GM23338 (cell line): ENCODE data around the gene FOXP2. TPM values are rescaled to one million over a fixed set of nuclear protein-coding genes. Genes with fewer than 3 reads are reported as not detected.

Source experiments
- ATAC-seq: fragments of 200-7000 bp; cut with Tn5 transposase; 3 replicates; pipeline ENCODE4 v1.9.1; 2020
- DNase-seq: peaks from one replicate; pipeline ENCODE4 v3.0.0-alpha.2; 2015; ENCODE audit warnings: low spot score
- H2AFZ ChIP-seq: fragments of 200-600 bp; sonication (generic); 2 replicates; pipeline ENCODE4 v1.8.0; 2016; ENCODE audit warnings: antibody characterized with exemption, mild to moderate bottlenecking, moderate library complexity
- H3F3A ChIP-seq: fragments of 200-600 bp; sonication (generic); replicated peaks from 2 replicates; pipeline ENCODE4 v1.8.0; 2017; ENCODE audit warnings: antibody characterized with exemption, mixed run types, low read depth
- H3K27ac ChIP-seq: fragments of 200-600 bp; sonication (generic); 2 replicates; pipeline ENCODE4 v1.6.1; 2016; ENCODE audit warnings: low read depth
- H3K27me3 ChIP-seq: fragments of 200-600 bp; sonication (generic); 2 replicates; pipeline ENCODE4 v1.8.0; 2016; ENCODE audit warnings: mild to moderate bottlenecking, mixed run types, moderate library complexity; ENCODE audit not compliant: insufficient read depth
- H3K36me3 ChIP-seq: fragments of 200-600 bp; sonication (generic); 2 replicates; pipeline ENCODE4 v1.8.0; 2016; ENCODE audit warnings: mild to moderate bottlenecking; ENCODE audit not compliant: insufficient read depth
- H3K4me1 ChIP-seq: fragments of 200-600 bp; sonication (generic); 2 replicates; pipeline ENCODE4 v1.8.0; 2016; ENCODE audit warnings: mild to moderate bottlenecking, moderate library complexity; ENCODE audit not compliant: insufficient read depth
- H3K4me2 ChIP-seq: fragments of 200-600 bp; sonication (generic); 2 replicates; pipeline ENCODE4 v1.7.1; 2017; ENCODE audit warnings: mixed run types
- H3K4me3 ChIP-seq: fragments of 200-600 bp; sonication (generic); 2 replicates; pipeline ENCODE4 v1.6.1; 2016; ENCODE audit warnings: mixed run types
- H3K79me2 ChIP-seq: fragments of 200-600 bp; sonication (generic); replicated peaks from 2 replicates; pipeline ENCODE4 v1.8.0; 2017; ENCODE audit warnings: mild to moderate bottlenecking; ENCODE audit not compliant: insufficient read depth
- H3K9me2 ChIP-seq: fragments of 200-600 bp; sonication (generic); 2 replicates; pipeline ENCODE4 v1.8.0; 2017; ENCODE audit not compliant: insufficient read depth
- H4K20me1 ChIP-seq: fragments of 200-600 bp; sonication (generic); replicated peaks from 2 replicates; pipeline ENCODE4 v1.8.0; 2017; ENCODE audit warnings: mild to moderate bottlenecking; ENCODE audit not compliant: insufficient read depth
- H3K27ac Mint-ChIP-seq: 2 replicates; pipeline ENCODE4 v1.8.0; 2020; ENCODE audit warnings: inconsistent platforms, mild to moderate bottlenecking, moderate library complexity, mixed read lengths
- H3K27me3 Mint-ChIP-seq: 3 replicates; pipeline ENCODE4 v1.8.0; 2022; ENCODE audit warnings: low read depth, mild to moderate bottlenecking, moderate library complexity, mixed read lengths, inconsistent platforms; ENCODE audit not compliant: insufficient read depth, poor library complexity
- H3K36me3 Mint-ChIP-seq: 3 replicates; pipeline ENCODE4 v1.8.0; 2021; ENCODE audit warnings: low read depth, mild to moderate bottlenecking, inconsistent platforms, moderate library complexity, mixed read lengths
- H3K4me1 Mint-ChIP-seq: 3 replicates; pipeline ENCODE4 v1.8.0; 2020; ENCODE audit warnings: mild to moderate bottlenecking, inconsistent platforms, mixed read lengths
- H3K4me3 Mint-ChIP-seq: 3 replicates; pipeline ENCODE4 v1.8.0; 2021; ENCODE audit warnings: moderate library complexity, mild to moderate bottlenecking, inconsistent platforms, mixed read lengths
- H3K9me3 Mint-ChIP-seq: 3 replicates; pipeline ENCODE4 v1.8.0; 2020; ENCODE audit warnings: moderate library complexity, mild to moderate bottlenecking, inconsistent platforms, mixed read lengths
- CREB1 ChIP-seq: fragments of 250-450 bp; sonication (Bioruptor Pico); IDR thresholded peaks from 2 replicates; pipeline ENCODE4 v1.5.0; 2020; ENCODE audit warnings: low read depth, mild to moderate bottlenecking, moderate library complexity
- EZH2 ChIP-seq: fragments of 200-600 bp; sonication (generic); IDR thresholded peaks from one replicate; pipeline ENCODE4 v1.8.0; 2017; ENCODE audit warnings: antibody characterized with exemption, mild to moderate bottlenecking, low read depth; ENCODE audit not compliant: unreplicated experiment
- JUNB ChIP-seq: IDR thresholded peaks from one replicate; pipeline ENCODE4 v1.6.1; 2016; ENCODE audit warnings: antibody characterized with exemption; ENCODE audit not compliant: unreplicated experiment
- NANOG ChIP-seq: IDR thresholded peaks from 2 replicates; pipeline ENCODE4 v1.6.1; 2016; ENCODE audit warnings: antibody characterized with exemption, borderline replicate concordance
- POLR2AphosphoS5 ChIP-seq: IDR thresholded peaks from 2 replicates; pipeline ENCODE4 v1.6.1; 2016; ENCODE audit warnings: antibody characterized with exemption, low read depth
- ZNF331 ChIP-seq: fragments of 250-450 bp; sonication (Bioruptor Pico); IDR thresholded peaks from 2 replicates; pipeline ENCODE4 v1.5.0; 2020; ENCODE audit warnings: low read depth, mild to moderate bottlenecking, moderate library complexity
- polyA plus RNA-seq: library from polyadenylated mRNA; unstranded; fragments of >200 nt; fragmentation: Nextera tagmentation; extraction: Ambion mirVana; gene quantifications from 2 replicates; pipeline ENCODE4 v1.2.1, GENCODE V29; 2016
- total RNA-seq: library from RNA; depleted of rRNA; stranded (reverse); fragments of >200 nt; shearing (Covaris generic); gene quantifications from 2 replicates; pipeline ENCODE4 v1.2.3, GENCODE V29; 2014
- TF ChIP-seq, protein P1 (sequence below): fragments of 250-450 bp; sonication (Bioruptor Pico); IDR thresholded peaks from 2 replicates; pipeline ENCODE4 v1.5.0; 2020; ENCODE audit warnings: mild to moderate bottlenecking, moderate library complexity
- TF ChIP-seq, protein P2 (sequence below): IDR thresholded peaks from one replicate; pipeline ENCODE4 v1.6.1; 2018; ENCODE audit warnings: antibody characterized with exemption; ENCODE audit not compliant: unreplicated experiment

The FOXP2 gene
- total and polyA plus RNA-seq, 2 experiments from 2014 or later = 0.03 to 0.24 TPM

DNA sequence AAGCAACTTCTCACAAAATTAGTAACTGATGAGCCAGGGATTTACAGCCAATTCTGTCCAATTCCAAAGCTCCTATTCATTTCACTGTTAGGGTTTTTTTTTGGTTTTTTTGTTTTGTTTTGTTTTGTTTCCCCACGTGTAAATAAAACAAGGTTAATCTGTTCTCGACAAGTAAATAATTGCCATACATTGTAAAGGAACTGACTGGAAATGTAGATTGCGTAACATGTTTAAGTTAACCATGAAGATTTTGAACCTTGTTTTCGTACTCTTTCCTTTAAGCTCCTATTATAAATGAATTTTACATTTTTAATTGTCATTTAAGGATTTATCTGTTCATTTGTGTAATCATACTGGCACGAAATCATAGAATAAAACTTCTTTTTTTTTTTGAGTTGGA lies 42.0 kb upstream of the FOXP2 start:
- H3K9me2 ChIP-seq = peaks cover 4% of the 10 kb centered on the region; the same call in 1 of the 2 replicates
- H4K20me1 ChIP-seq = no peaks in the 10 kb centered on the region
- DNase-seq = no peak
- no peaks in the 10 kb centered on the region for H3K4me1 ChIP-seq
- H2AFZ ChIP-seq = no peak overlapping the region
- H3K27me3 Mint-ChIP-seq = no peaks in the 10 kb centered on the region
- no peaks in the 10 kb centered on the region for H3K36me3 Mint-ChIP-seq
- H3K4me3 ChIP-seq = no peak overlapping the region
- no peak overlapping the region for H3K4me2 ChIP-seq
- H3K4me3 Mint-ChIP-seq = no peak overlapping the region
- no peak for ATAC-seq
- no peaks in the 10 kb centered on the region for H3K9me3 Mint-ChIP-seq
- TF ChIP-seq POLR2AphosphoS5 = no peak
- no peak for TF ChIP-seq CREB1 (CRISPR knock-in tag)
- no peak for TF ChIP-seq EZH2
- TF ChIP-seq JUNB = no peak
- TF ChIP-seq, protein P1, sequence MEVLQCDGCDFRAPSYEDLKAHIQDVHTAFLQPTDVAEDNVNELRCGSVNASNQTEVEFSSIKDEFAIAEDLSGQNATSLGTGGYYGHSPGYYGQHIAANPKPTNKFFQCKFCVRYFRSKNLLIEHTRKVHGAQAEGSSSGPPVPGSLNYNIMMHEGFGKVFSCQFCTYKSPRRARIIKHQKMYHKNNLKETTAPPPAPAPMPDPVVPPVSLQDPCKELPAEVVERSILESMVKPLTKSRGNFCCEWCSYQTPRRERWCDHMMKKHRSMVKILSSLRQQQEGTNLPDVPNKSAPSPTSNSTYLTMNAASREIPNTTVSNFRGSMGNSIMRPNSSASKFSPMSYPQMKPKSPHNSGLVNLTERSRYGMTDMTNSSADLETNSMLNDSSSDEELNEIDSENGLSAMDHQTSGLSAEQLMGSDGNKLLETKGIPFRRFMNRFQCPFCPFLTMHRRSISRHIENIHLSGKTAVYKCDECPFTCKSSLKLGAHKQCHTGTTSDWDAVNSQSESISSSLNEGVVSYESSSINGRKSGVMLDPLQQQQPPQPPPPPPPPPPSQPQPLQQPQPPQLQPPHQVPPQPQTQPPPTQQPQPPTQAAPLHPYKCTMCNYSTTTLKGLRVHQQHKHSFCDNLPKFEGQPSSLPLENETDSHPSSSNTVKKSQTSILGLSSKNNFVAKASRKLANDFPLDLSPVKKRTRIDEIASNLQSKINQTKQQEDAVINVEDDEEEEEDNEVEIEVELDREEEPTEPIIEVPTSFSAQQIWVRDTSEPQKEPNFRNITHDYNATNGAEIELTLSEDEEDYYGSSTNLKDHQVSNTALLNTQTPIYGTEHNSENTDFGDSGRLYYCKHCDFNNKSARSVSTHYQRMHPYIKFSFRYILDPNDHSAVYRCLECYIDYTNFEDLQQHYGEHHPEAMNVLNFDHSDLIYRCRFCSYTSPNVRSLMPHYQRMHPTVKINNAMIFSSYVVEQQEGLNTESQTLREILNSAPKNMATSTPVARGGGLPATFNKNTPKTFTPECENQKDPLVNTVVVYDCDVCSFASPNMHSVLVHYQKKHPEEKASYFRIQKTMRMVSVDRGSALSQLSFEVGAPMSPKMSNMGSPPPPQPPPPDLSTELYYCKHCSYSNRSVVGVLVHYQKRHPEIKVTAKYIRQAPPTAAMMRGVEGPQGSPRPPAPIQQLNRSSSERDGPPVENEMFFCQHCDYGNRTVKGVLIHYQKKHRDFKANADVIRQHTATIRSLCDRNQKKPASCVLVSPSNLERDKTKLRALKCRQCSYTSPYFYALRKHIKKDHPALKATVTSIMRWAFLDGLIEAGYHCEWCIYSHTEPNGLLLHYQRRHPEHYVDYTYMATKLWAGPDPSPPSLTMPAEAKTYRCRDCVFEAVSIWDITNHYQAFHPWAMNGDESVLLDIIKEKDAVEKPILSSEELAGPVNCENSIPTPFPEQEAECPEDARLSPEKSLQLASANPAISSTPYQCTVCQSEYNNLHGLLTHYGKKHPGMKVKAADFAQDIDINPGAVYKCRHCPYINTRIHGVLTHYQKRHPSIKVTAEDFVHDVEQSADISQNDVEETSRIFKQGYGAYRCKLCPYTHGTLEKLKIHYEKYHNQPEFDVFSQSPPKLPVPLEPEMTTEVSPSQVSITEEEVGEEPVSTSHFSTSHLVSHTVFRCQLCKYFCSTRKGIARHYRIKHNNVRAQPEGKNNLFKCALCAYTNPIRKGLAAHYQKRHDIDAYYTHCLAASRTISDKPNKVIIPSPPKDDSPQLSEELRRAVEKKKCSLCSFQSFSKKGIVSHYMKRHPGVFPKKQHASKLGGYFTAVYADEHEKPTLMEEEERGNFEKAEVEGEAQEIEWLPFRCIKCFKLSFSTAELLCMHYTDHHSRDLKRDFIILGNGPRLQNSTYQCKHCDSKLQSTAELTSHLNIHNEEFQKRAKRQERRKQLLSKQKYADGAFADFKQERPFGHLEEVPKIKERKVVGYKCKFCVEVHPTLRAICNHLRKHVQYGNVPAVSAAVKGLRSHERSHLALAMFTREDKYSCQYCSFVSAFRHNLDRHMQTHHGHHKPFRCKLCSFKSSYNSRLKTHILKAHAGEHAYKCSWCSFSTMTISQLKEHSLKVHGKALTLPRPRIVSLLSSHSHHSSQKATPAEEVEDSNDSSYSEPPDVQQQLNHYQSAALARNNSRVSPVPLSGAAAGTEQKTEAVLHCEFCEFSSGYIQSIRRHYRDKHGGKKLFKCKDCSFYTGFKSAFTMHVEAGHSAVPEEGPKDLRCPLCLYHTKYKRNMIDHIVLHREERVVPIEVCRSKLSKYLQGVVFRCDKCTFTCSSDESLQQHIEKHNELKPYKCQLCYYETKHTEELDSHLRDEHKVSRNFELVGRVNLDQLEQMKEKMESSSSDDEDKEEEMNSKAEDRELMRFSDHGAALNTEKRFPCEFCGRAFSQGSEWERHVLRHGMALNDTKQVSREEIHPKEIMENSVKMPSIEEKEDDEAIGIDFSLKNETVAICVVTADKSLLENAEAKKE (CRISPR knock-in tag) = no peak
- no peak for TF ChIP-seq NANOG
- H3K4me1 Mint-ChIP-seq = no peaks in the 10 kb centered on the region
- H3K27ac Mint-ChIP-seq = no peak overlapping the region
- no peak overlapping the region for H3K27ac ChIP-seq
- no peaks in the 10 kb centered on the region for H3K27me3 ChIP-seq
- H3F3A ChIP-seq = no peaks in the 10 kb centered on the region
- H3K79me2 ChIP-seq = no peaks in the 10 kb centered on the region
- H3K36me3 ChIP-seq = no peaks in the 10 kb centered on the region

DNA sequence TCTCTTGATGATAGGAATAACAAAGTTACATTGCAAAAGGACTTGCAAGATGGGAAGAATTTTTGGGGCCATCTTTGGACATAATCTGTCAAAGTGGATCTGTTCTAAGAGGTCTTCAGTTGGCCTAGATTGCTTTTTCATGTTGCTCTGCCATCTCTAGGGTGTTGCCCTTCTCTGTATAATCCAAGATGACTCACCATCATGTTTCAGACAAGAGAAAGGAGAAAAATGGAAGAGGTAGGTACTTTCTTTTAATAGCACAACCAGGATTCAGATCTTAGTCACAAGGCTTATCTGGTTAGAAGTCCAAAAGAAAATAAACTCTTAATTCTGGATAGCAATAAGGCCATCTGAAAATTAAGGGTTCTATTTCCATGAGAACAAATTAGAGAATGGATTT lies 38.7 kb upstream of the FOXP2 start:
- Histone ChIP-seq H3K4me2 (no peak overlapping the region), H3K27me3 (no peaks in the 10 kb centered on the region), H3K4me3 (no peak overlapping the region), H3K27ac (no peak overlapping the region), H3K79me2 (no peaks in the 10 kb centered on the region), H2AFZ (no peak overlapping the region), H3K4me1 (no peaks in the 10 kb centered on the region), H3K36me3 (no peaks in the 10 kb centered on the region), H3F3A (no peaks in the 10 kb centered on the region), H3K9me2 (peaks cover 9% of the 10 kb centered on the region), H4K20me1 (no peaks in the 10 kb centered on the region)
- Mint-ChIP-seq H3K9me3 (peaks cover 4% of the 10 kb centered on the region; the same call in 1 of the 3 replicates), H3K27me3 (no peaks in the 10 kb centered on the region), H3K4me1 (no peaks in the 10 kb centered on the region), H3K27ac (no peak overlapping the region), H3K4me3 (no peak overlapping the region), H3K36me3 (no peaks in the 10 kb centered on the region)
- no peak for DNase-seq
- ATAC-seq = no peak
- TF ChIP-seq JUNB (no peak), CREB1 (CRISPR knock-in tag) (no peak), POLR2AphosphoS5 (no peak), ZNF331 (CRISPR knock-in tag) (no peak)
- TF ChIP-seq, protein P2, sequence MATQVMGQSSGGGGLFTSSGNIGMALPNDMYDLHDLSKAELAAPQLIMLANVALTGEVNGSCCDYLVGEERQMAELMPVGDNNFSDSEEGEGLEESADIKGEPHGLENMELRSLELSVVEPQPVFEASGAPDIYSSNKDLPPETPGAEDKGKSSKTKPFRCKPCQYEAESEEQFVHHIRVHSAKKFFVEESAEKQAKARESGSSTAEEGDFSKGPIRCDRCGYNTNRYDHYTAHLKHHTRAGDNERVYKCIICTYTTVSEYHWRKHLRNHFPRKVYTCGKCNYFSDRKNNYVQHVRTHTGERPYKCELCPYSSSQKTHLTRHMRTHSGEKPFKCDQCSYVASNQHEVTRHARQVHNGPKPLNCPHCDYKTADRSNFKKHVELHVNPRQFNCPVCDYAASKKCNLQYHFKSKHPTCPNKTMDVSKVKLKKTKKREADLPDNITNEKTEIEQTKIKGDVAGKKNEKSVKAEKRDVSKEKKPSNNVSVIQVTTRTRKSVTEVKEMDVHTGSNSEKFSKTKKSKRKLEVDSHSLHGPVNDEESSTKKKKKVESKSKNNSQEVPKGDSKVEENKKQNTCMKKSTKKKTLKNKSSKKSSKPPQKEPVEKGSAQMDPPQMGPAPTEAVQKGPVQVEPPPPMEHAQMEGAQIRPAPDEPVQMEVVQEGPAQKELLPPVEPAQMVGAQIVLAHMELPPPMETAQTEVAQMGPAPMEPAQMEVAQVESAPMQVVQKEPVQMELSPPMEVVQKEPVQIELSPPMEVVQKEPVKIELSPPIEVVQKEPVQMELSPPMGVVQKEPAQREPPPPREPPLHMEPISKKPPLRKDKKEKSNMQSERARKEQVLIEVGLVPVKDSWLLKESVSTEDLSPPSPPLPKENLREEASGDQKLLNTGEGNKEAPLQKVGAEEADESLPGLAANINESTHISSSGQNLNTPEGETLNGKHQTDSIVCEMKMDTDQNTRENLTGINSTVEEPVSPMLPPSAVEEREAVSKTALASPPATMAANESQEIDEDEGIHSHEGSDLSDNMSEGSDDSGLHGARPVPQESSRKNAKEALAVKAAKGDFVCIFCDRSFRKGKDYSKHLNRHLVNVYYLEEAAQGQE = no peak
